Brain microvascular endothelial cell (primary cell): Measurements from ENCODE around the gene FBXO3.

Experiments
- DNase-seq: peaks from one replicate; pipeline ENCODE4 v3.0.0-alpha.2; 2020
- H3K27ac ChIP-seq: fragments of 250-450 bp; sonication (Bioruptor Pico); 2 replicates; pipeline ENCODE4 v1.5.1; 2020; ENCODE audit warnings: mild to moderate bottlenecking, moderate library complexity
- H3K27me3 ChIP-seq: fragments of 250-450 bp; sonication (Bioruptor Pico); replicated peaks from 2 replicates; pipeline ENCODE4 v1.5.1; 2020; ENCODE audit warnings: mild to moderate bottlenecking
- H3K36me3 ChIP-seq: fragments of 250-450 bp; sonication (Bioruptor Pico); replicated peaks from 2 replicates; pipeline ENCODE4 v1.5.1; 2020; ENCODE audit warnings: mild to moderate bottlenecking
- H3K4me3 ChIP-seq: 2 replicates; pipeline ENCODE4 v1.5.1; 2011; ENCODE audit warnings: low read depth, mild to moderate bottlenecking, control low read depth, low read length, moderate library complexity
- CTCF ChIP-seq: IDR thresholded peaks from 2 replicates; pipeline ENCODE4 v1.5.1; 2011; ENCODE audit warnings: low read depth, mild to moderate bottlenecking, moderate library complexity, low read length, control low read depth, inconsistent platforms; ENCODE audit errors: missing control alignments
- in situ Hi-C: cut with HindIII; loops from 2 replicates; pipeline ENCODE4 v1.10.0; 2017; ENCODE audit warnings: low sequenced_read_pairs, low pct_ligation_motif_present

Gene FBXO3

DNA sequence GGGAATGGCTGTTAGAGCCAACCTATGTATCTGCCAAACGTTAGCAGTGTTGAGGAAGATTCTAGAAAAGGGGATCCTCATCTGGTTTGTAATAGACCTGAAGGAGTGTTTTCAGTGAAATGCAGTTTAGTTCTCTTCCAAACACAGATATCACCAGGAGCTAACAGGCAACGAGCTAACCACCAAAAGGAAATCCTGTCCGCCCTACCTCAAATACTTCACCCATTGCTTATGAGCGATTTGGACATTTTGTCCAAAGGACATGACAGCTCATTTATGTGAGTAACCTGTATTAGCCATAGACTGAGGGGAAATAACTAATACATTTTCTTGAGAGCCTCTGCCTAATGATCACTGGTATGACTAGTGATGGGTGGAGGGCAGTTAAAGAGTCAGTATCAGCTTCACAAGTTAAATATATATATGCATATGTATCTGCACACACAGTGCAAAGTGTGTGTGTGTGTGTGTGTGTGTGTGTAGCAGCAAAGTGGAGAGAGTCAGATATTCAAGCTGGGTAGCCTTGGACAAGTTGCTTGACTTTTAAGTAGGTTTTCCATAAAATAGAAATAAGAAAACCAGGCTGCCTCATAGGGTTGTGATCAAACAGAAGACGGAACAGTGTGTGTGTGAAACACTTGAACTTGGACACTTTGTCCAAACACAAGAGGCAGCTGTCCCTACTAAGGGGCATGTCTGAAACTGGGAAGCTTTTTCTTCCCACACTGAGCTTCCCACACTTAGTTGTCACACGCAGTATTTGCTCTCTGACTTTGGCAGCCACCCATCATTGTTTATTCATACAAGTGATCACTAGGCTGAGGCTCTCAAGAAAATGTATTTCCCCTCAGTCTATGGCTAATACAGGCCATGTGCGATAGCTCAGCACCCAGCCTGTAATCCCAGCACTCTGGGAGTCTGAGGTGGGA, 72.8 kb downstream of the FBXO3 start:
- peak overlapping the region; percentile 95 for H3K27ac ChIP-seq
- no peak for TF ChIP-seq CTCF
- in situ Hi-C loops, result no loop called here
- H3K4me3 ChIP-seq, result peak overlapping the region; percentile 36
- no peaks in the 10 kb centered on the region for H3K27me3 ChIP-seq
- peaks cover 22% of the 10 kb centered on the region for H3K36me3 ChIP-seq
- DNase-seq, result peak; percentile 87

- no peak for TF ChIP-seq CTCF
- Histone ChIP-seq H3K27me3 (no peaks in the 10 kb centered on the region), H3K4me3 (peak within 1 kb of the TSS; percentile 53), H3K27ac (peak within 1 kb of the TSS; percentile 95), H3K36me3 (peaks cover 15% of the 10 kb centered on the region)
- peak; percentile 97 for DNase-seq
- in situ Hi-C loops, result no loop called here
Measured at GRCh38 chr11:33700502-33701271, 73.6 kb downstream of the FBXO3 start, which contains the start of gene C11orf91. Gene C11orf91, minus strand, starts transcription at chr11:33700826. Its CDS starts 86 bp downstream, at chr11:33700740.

DNA sequence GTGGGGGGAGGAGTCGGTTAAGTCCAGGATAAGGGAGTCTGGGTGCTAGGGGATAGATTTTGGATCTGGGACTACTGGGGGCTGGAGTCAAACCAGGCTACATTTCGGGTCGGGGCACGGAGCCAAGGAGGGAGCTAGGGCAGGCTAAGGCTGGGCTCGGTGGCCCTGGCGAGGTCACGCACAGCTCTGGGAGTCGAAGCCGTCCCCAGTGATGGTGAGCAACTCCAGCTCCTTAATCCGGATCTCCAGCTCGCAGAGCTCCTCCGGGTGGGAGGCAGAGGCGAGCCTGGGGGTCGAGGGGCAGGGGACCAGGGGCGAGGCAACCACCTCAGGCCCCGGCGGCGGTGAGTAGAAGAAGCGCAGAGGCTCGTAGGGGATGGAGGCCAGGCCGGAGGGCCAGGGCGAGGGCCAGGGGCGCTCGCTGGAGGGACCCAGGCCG, 74.2 kb downstream of the FBXO3 start:
- in situ Hi-C loops, result no loop called here
- H3K4me3 ChIP-seq, result peak overlapping the region; percentile 53
- TF ChIP-seq CTCF, result no peak

DNA sequence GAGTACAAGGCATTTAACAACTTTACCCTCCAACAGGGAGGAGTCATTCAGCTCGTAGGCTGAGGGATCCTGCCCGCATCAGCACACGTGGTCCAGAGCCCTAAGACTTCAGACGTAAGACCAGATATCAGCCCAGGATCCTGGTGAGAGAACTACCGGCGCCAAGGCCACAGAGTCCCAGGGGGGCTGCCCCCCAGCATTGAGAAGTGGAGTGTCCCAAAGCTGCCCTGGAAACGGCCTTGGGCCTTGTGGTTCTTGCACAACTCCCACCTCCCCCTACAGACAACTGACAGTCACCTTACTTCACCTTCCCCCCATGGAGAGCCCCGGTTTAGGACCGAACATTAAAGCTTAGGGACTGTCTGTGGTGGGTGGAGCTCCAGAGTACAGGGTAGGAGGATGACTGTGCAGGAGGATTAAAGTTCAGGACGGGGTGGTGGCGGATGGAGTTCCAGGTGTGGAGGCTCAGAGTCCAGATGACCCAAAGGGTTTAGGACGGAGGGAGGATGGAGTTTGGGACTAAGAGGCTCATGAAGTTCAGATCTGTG, 74.7 kb downstream of the FBXO3 start:
- Histone ChIP-seq H3K4me3 (no peak overlapping the region), H3K27ac (peak overlapping the region; percentile 95)
- no peak for TF ChIP-seq CTCF

More for the DNA sequence above, 74.2 kb downstream of the FBXO3 start:
- peak overlapping the region; percentile 95 for H3K27ac ChIP-seq
- H3K36me3 ChIP-seq, result peaks cover 9% of the 10 kb centered on the region
- no peaks in the 10 kb centered on the region for H3K27me3 ChIP-seq
- no peak for DNase-seq

GRCh38 chr11:33698921-33699320, 75.4 kb downstream of the FBXO3 start:
- H3K27me3 ChIP-seq, result no peaks in the 10 kb centered on the region
- no peak for TF ChIP-seq CTCF
- no peak overlapping the region for H3K4me3 ChIP-seq
- peaks cover 2% of the 10 kb centered on the region for H3K36me3 ChIP-seq
- no peak overlapping the region for H3K27ac ChIP-seq
- in situ Hi-C loops, result no loop called here
- DNase-seq, result no peak

More for the DNA sequence above, 74.7 kb downstream of the FBXO3 start:
- Histone ChIP-seq H3K36me3 (peaks cover 7% of the 10 kb centered on the region), H3K27me3 (no peaks in the 10 kb centered on the region)
- in situ Hi-C loops, result no loop called here
- DNase-seq, result no peak
